ENCODE data around the gene GALNS.

The GALNS gene

GRCh38 chr16:88779406-88780141 is 77.2 kb downstream of the GALNS start:
- Histone ChIP-seq H3K9ac (no peak overlapping the region), H3K27me3 (ENCODE audit: control insufficient read depth, insufficient read depth, low read length) (no peaks in the 10 kb centered on the region), H3K4me2 (ENCODE audit: low read length) (no peak overlapping the region), H3K79me2 (peaks cover 10% of the 10 kb centered on the region), H3K27ac (no peak overlapping the region), H3K9me3 (ENCODE audit: control insufficient read depth, low read length) (no peaks in the 10 kb centered on the region), H3K36me3 (ENCODE audit: control insufficient read depth, insufficient read depth, low read length) (no peaks in the 10 kb centered on the region), H2AFZ (no peak overlapping the region), H3K4me3 (ENCODE audit: low read depth, low read length) (no peak overlapping the region), H3K4me1 (no peaks in the 10 kb centered on the region)
- TF ChIP-seq, protein P1, sequence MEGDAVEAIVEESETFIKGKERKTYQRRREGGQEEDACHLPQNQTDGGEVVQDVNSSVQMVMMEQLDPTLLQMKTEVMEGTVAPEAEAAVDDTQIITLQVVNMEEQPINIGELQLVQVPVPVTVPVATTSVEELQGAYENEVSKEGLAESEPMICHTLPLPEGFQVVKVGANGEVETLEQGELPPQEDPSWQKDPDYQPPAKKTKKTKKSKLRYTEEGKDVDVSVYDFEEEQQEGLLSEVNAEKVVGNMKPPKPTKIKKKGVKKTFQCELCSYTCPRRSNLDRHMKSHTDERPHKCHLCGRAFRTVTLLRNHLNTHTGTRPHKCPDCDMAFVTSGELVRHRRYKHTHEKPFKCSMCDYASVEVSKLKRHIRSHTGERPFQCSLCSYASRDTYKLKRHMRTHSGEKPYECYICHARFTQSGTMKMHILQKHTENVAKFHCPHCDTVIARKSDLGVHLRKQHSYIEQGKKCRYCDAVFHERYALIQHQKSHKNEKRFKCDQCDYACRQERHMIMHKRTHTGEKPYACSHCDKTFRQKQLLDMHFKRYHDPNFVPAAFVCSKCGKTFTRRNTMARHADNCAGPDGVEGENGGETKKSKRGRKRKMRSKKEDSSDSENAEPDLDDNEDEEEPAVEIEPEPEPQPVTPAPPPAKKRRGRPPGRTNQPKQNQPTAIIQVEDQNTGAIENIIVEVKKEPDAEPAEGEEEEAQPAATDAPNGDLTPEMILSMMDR (IDR thresholded peaks at IDR 0.05) = no peak

DNA sequence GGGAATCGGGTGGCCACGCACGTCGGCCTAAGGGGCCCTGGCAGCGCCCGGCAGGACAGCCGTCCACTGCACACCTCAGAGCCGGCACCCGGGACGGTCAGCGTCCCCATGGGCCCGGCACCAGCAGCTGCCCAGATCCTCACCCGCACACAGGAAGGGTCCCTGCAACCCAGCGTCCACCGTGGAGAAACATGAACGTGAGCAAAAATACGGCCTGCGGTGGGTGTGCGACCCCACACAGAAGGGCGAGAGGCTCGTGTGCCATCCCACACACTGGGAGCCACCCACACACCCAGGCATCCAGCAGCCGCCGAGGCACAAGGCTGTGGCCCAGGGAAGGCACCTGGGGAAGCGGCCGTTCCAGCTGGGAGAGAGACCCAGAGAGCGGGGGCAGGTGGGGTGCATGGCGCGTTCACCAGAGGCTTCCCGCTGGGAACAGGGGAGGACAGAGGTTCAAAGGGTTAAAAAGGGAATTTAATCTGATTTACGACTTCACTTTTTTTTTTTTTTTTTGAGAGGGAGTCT is 78.1 kb downstream of the GALNS start:
- peaks cover 10% of the 10 kb centered on the region for H3K79me2 ChIP-seq
- H3K9me3 ChIP-seq (ENCODE audit: control insufficient read depth, low read length) = no peaks in the 10 kb centered on the region
- no peaks in the 10 kb centered on the region for H3K36me3 ChIP-seq (ENCODE audit: control insufficient read depth, insufficient read depth, low read length)
- no peak overlapping the region for H2AFZ ChIP-seq
- no peak overlapping the region for H3K4me3 ChIP-seq (ENCODE audit: low read depth, low read length)
- TF ChIP-seq, protein P1 (IDR thresholded peaks at IDR 0.05) = no peak
- no peak overlapping the region for H3K9ac ChIP-seq
- no peaks in the 10 kb centered on the region for H3K27me3 ChIP-seq (ENCODE audit: control insufficient read depth, insufficient read depth, low read length)
- H3K4me2 ChIP-seq (ENCODE audit: low read length) = no peak overlapping the region
- no peaks in the 10 kb centered on the region for H3K4me1 ChIP-seq
- no peak overlapping the region for H3K27ac ChIP-seq

DNA sequence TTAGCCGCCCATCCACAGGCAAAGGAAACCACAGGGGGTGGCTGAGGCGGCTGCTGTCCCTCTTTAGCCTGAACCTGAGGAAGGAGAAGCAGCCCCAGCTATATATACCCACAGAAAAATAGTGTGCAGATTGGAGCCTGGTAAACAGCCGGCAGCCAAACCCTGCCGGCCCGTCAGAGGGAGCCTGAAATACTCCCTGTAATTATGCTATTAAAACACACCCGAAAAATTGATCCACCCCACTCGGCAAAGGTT is 78.5 kb downstream of the GALNS start:
- Histone ChIP-seq H3K79me2 (peaks cover 10% of the 10 kb centered on the region), H3K27ac (no peak overlapping the region), H3K9me3 (ENCODE audit: control insufficient read depth, low read length) (no peaks in the 10 kb centered on the region), H3K4me1 (no peaks in the 10 kb centered on the region), H3K27me3 (ENCODE audit: control insufficient read depth, insufficient read depth, low read length) (no peaks in the 10 kb centered on the region), H2AFZ (no peak overlapping the region), H3K4me2 (ENCODE audit: low read length) (no peak overlapping the region), H3K4me3 (ENCODE audit: low read depth, low read length) (no peak overlapping the region), H3K9ac (no peak overlapping the region), H3K36me3 (ENCODE audit: control insufficient read depth, insufficient read depth, low read length) (no peaks in the 10 kb centered on the region)
- TF ChIP-seq, protein P1 (IDR thresholded peaks at IDR 0.05) = no peak

DNA sequence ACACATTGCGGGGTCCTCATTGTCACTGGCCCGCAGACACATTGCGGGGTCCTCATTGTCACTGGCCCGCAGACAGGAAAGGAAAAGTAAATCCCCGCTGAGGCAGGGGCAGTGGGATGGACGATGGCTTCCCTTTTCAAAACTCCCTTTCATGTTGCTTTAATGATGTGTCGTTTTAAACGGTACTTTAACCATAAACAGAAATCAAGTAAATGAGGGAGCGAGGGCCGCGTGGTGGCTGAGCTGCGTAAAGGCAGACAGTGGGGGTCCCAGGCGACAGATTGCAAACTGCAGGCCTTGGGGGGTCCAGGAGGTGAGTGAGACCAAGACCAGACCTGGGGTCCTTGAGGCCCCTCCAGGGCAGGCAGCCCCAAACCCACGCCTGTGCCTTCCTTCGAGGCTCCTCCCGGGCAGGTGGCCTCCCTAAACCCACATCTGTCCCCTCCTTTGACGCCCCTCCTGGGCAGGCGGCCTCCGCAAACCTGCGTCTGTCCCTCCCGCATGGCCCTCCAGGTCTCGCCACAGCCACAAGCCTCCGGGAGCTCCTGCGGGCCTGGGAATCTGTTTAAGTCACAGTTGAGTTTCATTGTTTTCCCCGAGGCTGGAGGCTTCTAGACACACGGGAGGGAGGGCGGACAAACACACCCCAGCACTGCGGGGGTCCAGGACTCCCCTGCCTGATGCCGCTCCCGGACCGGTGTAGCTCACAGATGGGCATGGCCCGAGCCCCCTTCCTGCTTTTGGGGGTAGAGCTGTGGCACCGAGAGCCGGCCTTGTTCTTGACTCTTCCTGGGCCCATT is 79.1 kb downstream of the GALNS start:
- Histone ChIP-seq H3K27ac (no peak overlapping the region), H3K4me3 (ENCODE audit: low read depth, low read length) (no peak overlapping the region), H2AFZ (no peak overlapping the region), H3K4me2 (ENCODE audit: low read length) (no peak overlapping the region), H3K36me3 (ENCODE audit: control insufficient read depth, insufficient read depth, low read length) (no peaks in the 10 kb centered on the region), H3K9me3 (ENCODE audit: control insufficient read depth, low read length) (no peaks in the 10 kb centered on the region), H3K9ac (no peak overlapping the region), H3K27me3 (ENCODE audit: control insufficient read depth, insufficient read depth, low read length) (no peaks in the 10 kb centered on the region), H3K79me2 (peaks cover 10% of the 10 kb centered on the region), H3K4me1 (no peaks in the 10 kb centered on the region)
- TF ChIP-seq, protein P1 (IDR thresholded peaks at IDR 0.05) = no peak

Data from parathyroid adenoma (tissue), 2 donors.